GM19324 (cell line): ENCODE data around the gene PLEKHF1.
A peak's percentile ranks its signal among the peaks of the same experiment; 100 is the strongest.
"Not testable (repeated sequence)": the region's sequence is repeated elsewhere in the genome, so short reads cannot be mapped to it uniquely, and the experiment has no call there.

Source experiments
- ATAC-seq: cut with Tn5 transposase; IDR thresholded peaks from one replicate; pipeline ENCODE4 v1.9.1; 2021; ENCODE audit warnings: mild to moderate bottlenecking, moderate library complexity; ENCODE audit not compliant: unreplicated experiment, low FRiP score

The PLEKHF1 gene

DNA sequence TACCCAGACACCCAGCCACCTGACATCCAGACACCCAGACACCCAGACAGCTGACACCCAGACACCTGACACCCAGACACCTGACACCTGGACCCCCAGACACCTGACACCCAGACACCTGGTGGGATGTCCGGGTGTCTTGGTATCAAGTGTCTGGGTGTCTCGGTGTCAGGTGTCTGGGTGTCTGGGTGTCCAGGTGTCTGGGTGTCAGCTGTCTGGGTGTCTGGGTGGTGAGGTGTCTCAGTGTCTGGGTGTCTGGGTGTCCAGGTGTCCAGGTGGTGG, 31.2 kb downstream of the PLEKHF1 start:
- no peak for ATAC-seq

- no peak for ATAC-seq
These were observed 32.4 kb downstream of the PLEKHF1 start for GRCh38 chr19:29697523-29698261.

GRCh38 chr19:29699861-29700260, 34.6 kb downstream of the PLEKHF1 start:
- no peak for ATAC-seq

GRCh38 chr19:29700498-29700897, 35.2 kb downstream of the PLEKHF1 start:
- ATAC-seq, result no peak

DNA sequence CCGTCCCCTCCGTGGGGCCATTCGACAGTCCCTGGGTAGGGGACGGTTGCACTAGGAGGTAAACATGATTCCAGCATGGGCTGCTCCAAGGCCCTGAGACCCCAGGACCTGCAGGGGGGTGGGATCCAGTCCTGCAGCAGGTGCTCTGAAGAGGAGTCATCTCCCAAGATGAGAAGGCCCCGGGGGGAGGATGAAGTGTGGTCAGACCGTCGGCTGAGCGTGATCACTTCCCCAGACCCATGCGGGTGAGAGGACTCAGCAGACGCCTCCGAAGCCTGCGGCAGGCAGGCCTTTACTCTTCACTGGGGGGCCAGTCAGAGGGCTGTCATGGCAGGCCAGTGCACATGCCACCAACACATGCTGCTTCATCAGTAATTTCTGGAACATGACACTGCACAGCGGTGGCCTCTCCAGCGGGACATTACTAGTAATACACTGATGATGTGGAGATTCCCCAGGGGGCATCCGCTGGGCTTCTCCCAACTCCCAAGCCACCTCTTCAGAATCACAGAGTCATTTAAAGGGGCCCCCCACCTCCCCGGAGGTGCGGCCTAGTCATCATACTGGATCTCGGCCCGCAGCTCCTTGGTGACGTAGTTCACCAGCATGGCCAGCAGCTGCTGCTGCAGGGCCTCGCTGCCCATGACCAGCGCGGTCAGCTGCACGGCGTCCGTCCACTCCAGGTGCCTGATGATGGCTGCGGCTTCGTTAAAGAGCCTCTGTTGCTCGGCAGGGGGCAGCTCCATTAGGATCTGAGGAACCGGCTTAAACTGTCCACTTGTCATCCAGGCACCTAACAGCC, 37.1 kb downstream of the PLEKHF1 start:
- no peak for ATAC-seq

- no peak for ATAC-seq
These were observed 37.7 kb downstream of the PLEKHF1 start for GRCh38 chr19:29702963-29703320.

DNA sequence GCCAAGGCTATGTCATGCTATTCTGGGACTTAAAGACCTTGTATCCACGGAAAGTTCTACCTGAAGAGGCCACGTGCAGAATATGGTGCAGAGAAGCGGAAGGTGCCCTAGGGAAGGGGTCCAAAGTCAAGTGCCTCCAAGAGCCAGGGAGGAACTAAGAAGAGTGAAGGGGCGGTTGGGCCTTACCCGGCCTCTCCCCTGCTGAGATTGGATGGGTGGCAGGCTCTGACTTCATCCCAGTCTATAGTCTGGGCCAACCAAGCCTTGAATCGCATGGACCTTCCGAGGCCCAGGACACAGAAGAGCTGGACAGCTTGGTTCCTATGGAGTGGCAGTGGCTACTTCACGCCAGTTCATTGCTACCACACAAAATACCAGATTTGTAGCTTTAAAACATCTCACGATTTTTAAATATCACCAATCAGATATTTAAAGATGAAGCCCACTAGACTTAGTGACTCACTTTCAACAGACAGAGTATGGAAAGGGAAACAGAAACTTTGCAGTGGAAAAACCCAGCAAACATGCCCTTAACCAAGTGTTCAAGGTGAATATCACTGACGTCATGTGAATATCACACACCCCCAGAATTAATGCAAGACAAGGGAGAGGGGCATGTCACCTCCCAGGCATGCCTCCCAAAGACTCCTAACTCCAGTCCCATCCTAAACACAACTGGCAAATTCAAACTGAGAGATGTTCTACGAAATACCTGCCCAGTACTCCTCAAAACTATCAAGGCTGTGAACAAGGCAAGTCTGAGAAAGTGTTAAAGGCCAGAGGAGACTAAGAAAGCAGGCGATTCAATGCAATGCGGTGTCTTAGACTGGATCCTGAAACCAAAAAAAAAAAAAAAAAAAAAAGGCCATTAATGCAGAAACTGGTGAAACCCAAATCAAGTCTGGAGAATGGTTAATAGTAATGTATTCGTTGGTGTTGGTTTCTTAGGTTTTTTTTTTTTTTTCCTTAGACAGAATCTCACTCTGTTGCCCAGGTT, 39.6 kb downstream of the PLEKHF1 start:
- ATAC-seq, result no peak

- no peak for ATAC-seq
These were observed 40.4 kb downstream of the PLEKHF1 start for GRCh38 chr19:29705706-29706105.

- ATAC-seq, result no peak
These were observed 41.4 kb downstream of the PLEKHF1 start for GRCh38 chr19:29706635-29707034.

DNA sequence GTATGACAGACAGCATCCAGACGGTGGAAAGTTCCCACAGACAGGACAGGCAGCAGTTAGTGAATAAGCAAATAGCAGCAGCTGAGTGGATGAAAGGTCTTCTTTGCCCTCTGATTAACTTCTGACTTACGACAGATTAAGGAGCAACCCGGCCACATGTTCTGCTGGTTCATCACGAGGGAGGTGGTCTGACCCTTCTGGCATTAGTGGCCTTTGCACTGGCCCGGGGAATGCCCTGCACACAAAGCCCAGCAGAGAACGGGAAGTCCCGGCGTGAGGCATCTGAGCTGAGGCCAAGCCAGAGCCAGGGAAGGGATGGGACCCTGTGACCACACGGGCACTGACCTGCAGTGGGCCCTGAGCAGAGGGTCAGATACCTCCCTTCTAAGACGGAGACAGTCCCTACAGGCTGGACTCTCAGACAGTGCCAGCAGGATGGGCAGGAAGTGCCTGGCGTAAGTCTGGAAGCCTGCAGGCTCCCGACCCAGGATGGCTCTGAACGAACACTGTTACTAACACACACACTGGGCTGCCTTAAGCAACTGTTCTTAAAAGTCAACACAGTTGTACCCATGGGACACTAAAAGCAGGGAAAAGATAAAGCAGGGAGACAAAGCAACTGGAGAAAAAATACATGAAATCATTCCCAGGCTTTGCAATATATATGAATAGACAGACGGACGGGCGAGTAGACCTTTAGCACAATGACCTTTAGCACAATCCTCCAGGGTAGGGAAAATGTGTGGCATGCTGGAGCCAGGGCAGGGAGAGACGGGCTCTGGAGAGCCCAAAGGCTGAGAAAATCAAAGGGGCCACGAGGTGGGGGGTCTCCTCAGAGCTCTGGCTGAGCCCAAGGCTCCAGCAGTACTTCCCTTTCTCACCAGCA, 43.5 kb downstream of the PLEKHF1 start:
- ATAC-seq, result no peak

DNA sequence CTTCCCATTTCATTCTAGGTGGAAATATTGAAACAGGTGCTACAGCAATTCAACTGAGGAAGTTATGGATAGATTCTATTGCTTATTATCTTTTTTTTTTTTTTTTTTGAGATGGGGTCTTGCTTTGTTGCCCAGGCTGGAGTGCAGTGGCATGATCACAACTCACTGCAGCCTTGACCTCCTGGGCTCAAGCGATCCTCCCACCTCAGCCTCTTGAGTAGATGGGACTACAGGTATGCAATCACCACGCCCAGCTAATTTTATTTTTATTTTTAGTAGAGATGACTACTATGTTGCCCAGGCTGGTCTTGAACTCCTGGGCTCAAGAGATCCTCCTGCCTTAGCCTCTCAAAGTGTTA, 44.2 kb downstream of the PLEKHF1 start:
- not testable (repeated sequence) for ATAC-seq

GRCh38 chr19:29711584-29712132, 46.4 kb downstream of the PLEKHF1 start:
- ATAC-seq, result no peak

GRCh38 chr19:29712744-29713516, 47.7 kb downstream of the PLEKHF1 start:
- ATAC-seq, result no peak

DNA sequence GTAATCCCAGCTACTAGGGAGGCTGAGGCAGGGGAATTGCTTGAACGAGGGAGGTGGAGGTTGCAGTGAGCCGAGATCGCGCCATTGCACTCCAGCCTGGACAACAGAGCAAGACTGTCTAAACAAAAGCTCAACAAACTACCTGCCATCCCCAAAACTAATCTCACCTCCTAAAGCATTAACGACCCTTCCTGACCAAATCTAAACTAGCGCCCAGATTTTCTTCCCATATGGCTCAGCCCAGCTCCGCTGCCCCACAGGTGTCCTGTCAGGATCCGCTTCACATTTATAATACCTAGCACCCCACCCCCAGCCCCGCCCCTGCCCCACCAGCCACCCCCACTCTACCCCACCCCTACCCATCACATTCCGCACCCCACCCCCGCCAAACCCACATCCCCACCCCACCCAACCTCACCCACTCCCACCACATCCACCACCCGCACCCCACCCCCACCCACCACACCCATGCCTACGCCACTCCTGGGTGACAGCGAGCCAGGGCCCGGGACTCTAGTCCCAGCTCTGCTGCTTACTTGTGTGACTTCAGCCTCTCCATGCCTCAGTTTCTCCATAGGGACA, 49.2 kb downstream of the PLEKHF1 start:
- ATAC-seq, result peak; percentile 12

DNA sequence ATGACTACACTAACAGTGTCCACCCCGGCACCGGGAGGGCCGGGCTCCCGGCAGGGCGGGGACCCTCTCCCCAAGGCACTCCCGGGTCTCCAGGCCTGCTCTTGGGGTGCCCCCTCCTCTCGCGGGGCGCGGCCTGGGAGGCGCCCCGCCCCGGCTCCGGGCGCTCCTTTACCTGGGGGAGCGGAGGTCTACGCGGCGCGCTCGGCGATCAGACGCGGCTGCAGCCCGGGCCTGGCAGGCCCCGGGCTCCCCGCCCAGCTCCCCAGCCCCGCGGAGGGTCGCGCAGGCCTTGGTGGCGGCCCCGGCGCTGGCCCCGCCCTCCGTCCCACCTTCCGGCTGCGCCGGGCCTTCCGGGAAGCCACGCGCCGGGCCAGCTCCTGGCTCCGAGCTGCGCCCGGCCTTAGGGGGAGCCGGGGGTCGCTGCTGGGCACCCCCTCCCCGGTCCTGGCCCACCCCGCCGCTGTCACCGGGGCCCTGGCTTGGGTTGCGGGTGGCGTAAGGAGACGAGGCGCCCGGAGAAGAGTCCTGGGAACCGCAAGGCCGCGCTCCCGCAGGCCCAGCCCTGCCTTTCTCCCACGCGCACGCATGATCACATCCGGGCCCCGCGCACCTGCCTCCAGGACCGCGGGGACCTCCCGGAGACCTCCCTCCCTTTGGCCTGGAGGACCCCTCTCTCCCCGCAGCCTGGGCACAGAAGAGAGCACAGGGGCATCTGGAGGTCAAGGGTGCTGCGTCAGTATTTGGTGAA, 49.9 kb downstream of the PLEKHF1 start, which contains the start of gene C19orf12:
Gene C19orf12, minus strand, starts transcription at position 309 of the 748 bp plus-strand sequence. CDS start 6,848 bp downstream, outside the sequence.
- peak; percentile 84 for ATAC-seq

DNA sequence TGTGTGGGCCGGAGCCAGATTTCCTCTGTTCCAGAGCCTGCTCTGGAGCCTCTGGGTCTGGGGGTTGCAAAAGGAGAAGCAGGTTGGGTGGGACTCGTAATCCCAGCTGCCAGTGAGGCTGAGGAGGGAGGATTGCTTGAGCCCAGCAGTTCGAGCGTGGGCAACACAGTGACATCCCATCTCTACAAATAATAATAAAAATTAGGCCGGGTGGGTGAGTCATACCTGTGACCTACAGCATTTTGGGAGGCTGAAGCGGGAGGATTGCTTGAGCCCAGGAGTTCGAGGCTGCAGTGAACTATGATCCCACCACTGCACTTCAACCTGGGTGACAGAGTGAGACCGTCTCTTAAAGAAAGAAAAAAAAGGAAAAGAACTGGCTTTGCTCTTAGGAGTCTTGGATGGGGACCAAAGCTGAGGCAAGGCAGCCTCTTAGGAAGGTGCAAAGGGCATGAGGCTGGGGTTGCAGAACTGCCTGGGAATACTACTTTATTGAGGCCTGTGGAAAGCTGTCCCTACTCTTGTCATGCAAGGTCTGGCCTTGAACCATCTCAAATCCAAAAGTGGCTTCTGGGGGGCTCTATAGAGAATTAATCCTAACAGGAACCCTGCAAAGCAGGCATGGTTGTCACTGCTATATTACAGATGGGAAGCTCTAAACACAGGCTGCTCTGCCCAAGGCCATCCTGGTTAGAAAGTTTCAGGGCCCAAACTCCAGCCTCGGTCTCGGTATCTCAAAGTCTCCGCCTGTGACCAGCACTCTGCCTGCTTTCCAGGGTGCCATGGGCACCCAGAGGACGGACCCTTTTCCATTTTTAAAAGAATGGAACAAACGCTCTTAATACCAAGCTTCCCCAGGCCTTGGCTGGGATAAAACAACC, 50.7 kb downstream of the PLEKHF1 start:
- no peak for ATAC-seq

DNA sequence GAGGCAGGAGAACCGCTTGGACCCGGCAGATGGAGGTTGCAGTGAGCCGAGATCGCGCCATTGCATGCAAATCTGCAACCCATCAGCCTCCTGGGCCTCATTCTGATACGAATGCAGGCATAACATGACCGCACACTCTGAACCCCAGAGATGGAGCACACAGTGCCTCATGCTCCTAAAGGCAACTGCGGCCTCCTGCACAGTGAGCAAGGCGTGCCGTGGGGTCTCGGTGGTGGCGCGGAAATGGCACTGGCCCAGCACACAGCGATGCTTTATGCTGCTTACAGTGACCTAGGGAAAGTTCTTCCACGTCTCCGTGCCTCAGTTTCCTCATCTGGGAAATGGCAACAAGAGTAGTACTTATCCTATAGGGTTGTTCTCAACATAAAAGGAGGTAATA, 51.8 kb downstream of the PLEKHF1 start:
- no peak for ATAC-seq
